WERI-Rb-1 (cell line): Measurements from ENCODE around the gene DHDH.

Experiments
- DNase-seq: peaks from one replicate; pipeline ENCODE4 v3.0.0-alpha.2; 2020
- H3K27ac ChIP-seq: fragments of 250-450 bp; sonication (Bioruptor Pico); 2 replicates; pipeline ENCODE4 v1.5.1; 2020; ENCODE audit warnings: mild to moderate bottlenecking, moderate library complexity
- H3K27me3 ChIP-seq: fragments of 250-450 bp; sonication (Bioruptor Pico); 2 replicates; pipeline ENCODE4 v1.5.1; 2021; ENCODE audit warnings: mild to moderate bottlenecking, low read depth, moderate library complexity; ENCODE audit not compliant: insufficient read depth, severe bottlenecking
- H3K36me3 ChIP-seq: fragments of 250-450 bp; sonication (Bioruptor Pico); 2 replicates; pipeline ENCODE4 v1.5.1; 2020; ENCODE audit warnings: mild to moderate bottlenecking, moderate library complexity
- H3K4me3 ChIP-seq: 2 replicates; pipeline ENCODE4 v1.5.1; 2011; ENCODE audit warnings: low read depth, mild to moderate bottlenecking, control low read depth, low read length
- H3K9me3 ChIP-seq: fragments of 250-450 bp; sonication (Bioruptor Pico); 2 replicates; pipeline ENCODE4 v1.5.1; 2021; ENCODE audit warnings: mild to moderate bottlenecking, moderate library complexity; ENCODE audit not compliant: severe bottlenecking
- CTCF ChIP-seq: IDR thresholded peaks from 2 replicates; pipeline ENCODE4 v1.5.1; 2011; ENCODE audit warnings: low read depth, mild to moderate bottlenecking, control low read depth, inconsistent platforms, low read length

Gene DHDH

DNA sequence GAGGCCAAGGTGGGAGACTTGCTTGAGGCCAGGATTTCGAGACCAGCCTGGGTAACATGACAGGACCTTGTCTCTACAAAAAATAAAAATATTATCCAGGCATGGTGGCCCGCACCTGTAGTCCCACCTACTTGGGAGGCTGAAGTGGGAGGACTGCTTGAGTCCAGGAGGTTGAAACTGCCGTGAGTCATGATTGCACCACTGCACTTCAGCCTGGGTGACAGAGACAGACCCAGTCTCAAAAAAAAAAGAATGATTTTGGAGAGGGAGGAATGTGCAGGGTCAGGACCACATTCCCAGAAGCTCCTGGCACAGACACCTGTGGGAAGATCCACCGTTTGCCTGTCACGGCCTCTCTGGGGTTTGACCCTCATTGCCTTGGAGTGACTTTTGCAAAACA, 11.9 kb downstream of the DHDH start:
- no peak for TF ChIP-seq CTCF
- no peaks in the 10 kb centered on the region for H3K27me3 ChIP-seq

GRCh38 chr19:48945817-48946216, 12.3 kb downstream of the DHDH start:
- Histone ChIP-seq H3K36me3 (peaks cover 3% of the 10 kb centered on the region), H3K4me3 (no peak overlapping the region), H3K27me3 (no peaks in the 10 kb centered on the region), H3K27ac (no peak overlapping the region), H3K9me3 (peaks cover 16% of the 10 kb centered on the region)
- no peak for TF ChIP-seq CTCF
- no peak for DNase-seq

More for the DNA sequence above, 11.9 kb downstream of the DHDH start:
- Histone ChIP-seq H3K4me3 (no peak overlapping the region), H3K9me3 (peaks cover 16% of the 10 kb centered on the region), H3K27ac (no peak overlapping the region), H3K36me3 (peaks cover 4% of the 10 kb centered on the region)
- DNase-seq = no peak

DNA sequence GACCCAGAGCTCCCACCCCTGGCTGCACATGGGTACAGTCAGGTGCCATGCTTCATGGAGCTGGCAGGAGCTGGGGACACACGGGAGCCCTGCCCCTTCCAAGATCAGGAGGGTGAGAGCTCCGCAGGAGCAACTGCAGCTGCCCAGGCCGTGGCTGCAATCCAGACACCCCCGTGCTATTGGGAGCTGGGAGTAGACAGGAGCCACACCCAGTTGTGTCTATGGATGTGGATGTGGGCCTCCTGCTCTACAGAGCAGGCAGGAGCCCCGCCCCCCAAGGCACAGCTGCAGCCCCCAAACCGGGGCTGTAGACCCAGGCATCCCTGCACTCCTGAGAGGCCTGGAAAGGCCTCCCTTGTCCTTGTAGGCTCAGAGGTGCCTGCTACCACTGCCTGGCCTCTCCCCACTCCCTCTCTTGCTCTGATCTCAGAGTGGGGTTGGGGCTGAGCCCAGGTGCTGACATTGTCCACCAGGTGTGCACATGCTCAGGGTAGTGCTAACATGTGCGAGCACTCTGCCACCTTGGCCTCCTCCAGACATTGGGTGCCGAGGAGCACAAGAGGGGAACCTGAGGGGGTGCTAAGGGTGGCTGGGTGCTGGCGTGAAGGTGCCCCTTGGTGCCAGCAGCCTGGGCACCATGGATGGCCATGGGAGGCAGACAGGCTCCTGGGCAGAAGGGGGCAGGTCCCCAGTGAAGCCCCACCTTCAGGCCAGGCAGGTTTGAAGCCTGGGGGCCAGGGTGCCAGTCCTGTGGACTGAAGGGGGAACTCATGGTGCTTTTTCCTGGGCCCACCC, 13.2 kb downstream of the DHDH start:
- no peak overlapping the region for H3K4me3 ChIP-seq
- H3K9me3 ChIP-seq = peaks cover 16% of the 10 kb centered on the region
- no peak for DNase-seq
- no peak for TF ChIP-seq CTCF
- H3K27me3 ChIP-seq = no peaks in the 10 kb centered on the region
- H3K36me3 ChIP-seq = no peaks in the 10 kb centered on the region; the same call in 1 of the 2 replicates
- H3K27ac ChIP-seq = no peak overlapping the region

DNA sequence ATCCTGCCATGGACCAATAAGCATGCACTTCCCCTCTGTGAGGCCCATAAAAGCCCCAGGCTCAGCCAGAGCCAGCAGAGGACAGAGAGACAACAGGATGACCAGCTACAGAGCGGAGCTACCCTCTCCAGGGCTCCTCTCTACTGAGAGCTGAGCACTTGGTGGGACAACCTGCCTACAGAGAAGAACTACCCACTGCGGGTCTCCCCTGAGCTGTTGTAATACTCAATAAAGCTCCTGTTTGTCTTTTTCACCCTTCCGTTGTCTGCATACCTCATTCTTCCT, 13.7 kb downstream of the DHDH start:
- Histone ChIP-seq H3K9me3 (peaks cover 16% of the 10 kb centered on the region), H3K36me3 (no peaks in the 10 kb centered on the region), H3K27ac (no peak overlapping the region), H3K27me3 (no peaks in the 10 kb centered on the region), H3K4me3 (no peak overlapping the region)
- TF ChIP-seq CTCF = no peak
- no peak for DNase-seq

DNA sequence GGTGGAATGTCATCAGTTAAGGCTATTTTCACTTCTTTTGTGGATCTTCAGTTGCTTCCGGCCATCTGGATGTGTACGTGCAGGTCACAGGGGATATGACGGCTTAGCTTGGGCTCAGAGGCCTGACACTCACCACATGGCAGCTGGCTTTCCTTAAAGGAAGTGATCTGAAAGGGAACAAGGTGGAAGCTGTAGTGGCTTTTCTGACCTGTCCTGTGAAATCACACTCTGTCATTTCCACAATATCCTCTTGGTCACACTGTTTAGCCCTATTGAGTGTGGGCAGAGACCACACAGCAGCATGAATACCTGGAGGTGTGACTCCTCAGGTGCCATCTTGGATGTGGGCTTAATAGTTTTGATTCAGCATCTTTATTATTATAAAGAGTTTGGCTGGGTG, 16.7 kb downstream of the DHDH start:
- Histone ChIP-seq H3K36me3 (no peaks in the 10 kb centered on the region), H3K27ac (peak overlapping the region; percentile 76), H3K9me3 (peaks cover 16% of the 10 kb centered on the region), H3K27me3 (no peaks in the 10 kb centered on the region), H3K4me3 (no peak overlapping the region)
- DNase-seq = peak; percentile 73
- no peak for TF ChIP-seq CTCF
